ENCODE results near the gene RUVBL1. TPM values are rescaled to one million over a fixed set of nuclear protein-coding genes. Genes with fewer than 3 reads are reported as not detected.

Gene RUVBL1
- total and polyA plus RNA-seq, 4 donors, result 13.3 to 23.1 (median 13.9) TPM

- H3K27ac ChIP-seq (ENCODE audit: low read depth in 1 of 2, low read length in 2 of 2), result no peak overlapping the region
- 68% methylated on average over 4 of the region's 4 CpGs for WGBS
- H3K27me3 ChIP-seq (ENCODE audit: control insufficient read depth in 4 of 4, insufficient read depth in 4 of 4, low read length in 3 of 4), result no peaks in the 10 kb centered on the region
- no peak overlapping the region for H3K9ac ChIP-seq (ENCODE audit: low read depth in 1 of 2, low read length in 2 of 2)
- H3K36me3 ChIP-seq (ENCODE audit: control insufficient read depth in 4 of 4, insufficient read depth in 3 of 4, low read depth in 1 of 4, low read length in 3 of 4), result peaks cover 0 to 5% (median under 1%) of the 10 kb centered on the region in 4 donors
- H3K4me1 ChIP-seq (ENCODE audit: control insufficient read depth in 4 of 4, insufficient read depth in 4 of 4, low read length in 3 of 4), result no peaks in the 10 kb centered on the region
- no peak overlapping the region for H3K4me3 ChIP-seq (ENCODE audit: low read depth in 1 of 3, low read length in 3 of 3)
- no peaks in the 10 kb centered on the region for H3K9me3 ChIP-seq (ENCODE audit: control insufficient read depth in 4 of 4, low read length in 3 of 4)
- peak; percentile 30 for DNase-seq (ENCODE audit: low spot score)
- TF ChIP-seq CTCF (IDR thresholded peaks at IDR 0.05; ENCODE audit: low read depth, low read length, missing input control) (no peak), TAF1 (conservative IDR thresholded peaks at IDR 0.05) (no peak), JUND (IDR thresholded peaks at IDR 0.05) (no peak), GABPA (IDR thresholded peaks at IDR 0.05 in 1 of 2, conservative IDR thresholded peaks at IDR 0.05 in 1 of 2) (no peak), HNF4A (conservative IDR thresholded peaks at IDR 0.05) (no peak), RXRA (IDR thresholded peaks at IDR 0.05) (no peak), HNF4G (IDR thresholded peaks at IDR 0.05) (no peak), FOXA1 (IDR thresholded peaks at IDR 0.05) (no peak)
These were observed 19.9 kb upstream of the RUVBL1 start for GRCh38 chr3:128143496-128143895.

GRCh38 chr3:128133273-128133883, 9.8 kb upstream of the RUVBL1 start:
- H3K4me1 ChIP-seq (ENCODE audit: control insufficient read depth in 4 of 4, insufficient read depth in 4 of 4, low read length in 3 of 4), result peaks cover 0 to 10% (median 4%) of the 10 kb centered on the region in 4 donors
- H3K27ac ChIP-seq (ENCODE audit: low read depth in 1 of 2, low read length in 2 of 2), result no peak overlapping the region
- H3K4me3 ChIP-seq (ENCODE audit: low read depth in 1 of 3, low read length in 3 of 3), result no peak overlapping the region
- no peaks in the 10 kb centered on the region for H3K36me3 ChIP-seq (ENCODE audit: control insufficient read depth in 4 of 4, insufficient read depth in 3 of 4, low read depth in 1 of 4, low read length in 3 of 4)
- no peaks in the 10 kb centered on the region for H3K27me3 ChIP-seq (ENCODE audit: control insufficient read depth in 4 of 4, insufficient read depth in 4 of 4, low read length in 3 of 4)
- TF ChIP-seq EGR1 (IDR thresholded peaks at IDR 0.05; ENCODE audit: low read depth in 2 of 2), result no peak
- no peak for TF ChIP-seq YY1 (IDR thresholded peaks at IDR 0.05)
- TF ChIP-seq CTCF (IDR thresholded peaks at IDR 0.05; ENCODE audit: low read depth, low read length, missing input control), result peak; percentile 74
- TF ChIP-seq NR2F2 (IDR thresholded peaks at IDR 0.05), result no peak
- TF ChIP-seq, protein P1, sequence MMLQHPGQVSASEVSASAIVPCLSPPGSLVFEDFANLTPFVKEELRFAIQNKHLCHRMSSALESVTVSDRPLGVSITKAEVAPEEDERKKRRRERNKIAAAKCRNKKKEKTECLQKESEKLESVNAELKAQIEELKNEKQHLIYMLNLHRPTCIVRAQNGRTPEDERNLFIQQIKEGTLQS (IDR thresholded peaks at IDR 0.05), result no peak
- TF ChIP-seq GABPA (IDR thresholded peaks at IDR 0.05 in 1 of 2, conservative IDR thresholded peaks at IDR 0.05 in 1 of 2), result no peak
- TF ChIP-seq RAD21 (IDR thresholded peaks at IDR 0.05), result peak; percentile 87 to 88
- TF ChIP-seq, protein P2, sequence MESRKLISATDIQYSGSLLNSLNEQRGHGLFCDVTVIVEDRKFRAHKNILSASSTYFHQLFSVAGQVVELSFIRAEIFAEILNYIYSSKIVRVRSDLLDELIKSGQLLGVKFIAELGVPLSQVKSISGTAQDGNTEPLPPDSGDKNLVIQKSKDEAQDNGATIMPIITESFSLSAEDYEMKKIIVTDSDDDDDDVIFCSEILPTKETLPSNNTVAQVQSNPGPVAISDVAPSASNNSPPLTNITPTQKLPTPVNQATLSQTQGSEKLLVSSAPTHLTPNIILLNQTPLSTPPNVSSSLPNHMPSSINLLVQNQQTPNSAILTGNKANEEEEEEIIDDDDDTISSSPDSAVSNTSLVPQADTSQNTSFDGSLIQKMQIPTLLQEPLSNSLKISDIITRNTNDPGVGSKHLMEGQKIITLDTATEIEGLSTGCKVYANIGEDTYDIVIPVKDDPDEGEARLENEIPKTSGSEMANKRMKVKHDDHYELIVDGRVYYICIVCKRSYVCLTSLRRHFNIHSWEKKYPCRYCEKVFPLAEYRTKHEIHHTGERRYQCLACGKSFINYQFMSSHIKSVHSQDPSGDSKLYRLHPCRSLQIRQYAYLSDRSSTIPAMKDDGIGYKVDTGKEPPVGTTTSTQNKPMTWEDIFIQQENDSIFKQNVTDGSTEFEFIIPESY (IDR thresholded peaks at IDR 0.05), result no peak
- peak in 1 of 2 donors; percentile 4 for TF ChIP-seq RXRA (IDR thresholded peaks at IDR 0.05)
- no peak for TF ChIP-seq HNF4A (conservative IDR thresholded peaks at IDR 0.05)
- TF ChIP-seq, protein P3, sequence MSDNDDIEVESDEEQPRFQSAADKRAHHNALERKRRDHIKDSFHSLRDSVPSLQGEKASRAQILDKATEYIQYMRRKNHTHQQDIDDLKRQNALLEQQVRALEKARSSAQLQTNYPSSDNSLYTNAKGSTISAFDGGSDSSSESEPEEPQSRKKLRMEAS (IDR thresholded peaks at IDR 0.05), result no peak
- TF ChIP-seq JUND (IDR thresholded peaks at IDR 0.05), result no peak
- TF ChIP-seq FOXA1 (IDR thresholded peaks at IDR 0.05), result no peak
- TF ChIP-seq SP1 (IDR thresholded peaks at IDR 0.05), result no peak
- TF ChIP-seq FOXA2 (IDR thresholded peaks at IDR 0.05), result no peak
- no peak for TF ChIP-seq TAF1 (conservative IDR thresholded peaks at IDR 0.05)
- TF ChIP-seq HNF4G (IDR thresholded peaks at IDR 0.05), result no peak
- TF ChIP-seq, protein P4, sequence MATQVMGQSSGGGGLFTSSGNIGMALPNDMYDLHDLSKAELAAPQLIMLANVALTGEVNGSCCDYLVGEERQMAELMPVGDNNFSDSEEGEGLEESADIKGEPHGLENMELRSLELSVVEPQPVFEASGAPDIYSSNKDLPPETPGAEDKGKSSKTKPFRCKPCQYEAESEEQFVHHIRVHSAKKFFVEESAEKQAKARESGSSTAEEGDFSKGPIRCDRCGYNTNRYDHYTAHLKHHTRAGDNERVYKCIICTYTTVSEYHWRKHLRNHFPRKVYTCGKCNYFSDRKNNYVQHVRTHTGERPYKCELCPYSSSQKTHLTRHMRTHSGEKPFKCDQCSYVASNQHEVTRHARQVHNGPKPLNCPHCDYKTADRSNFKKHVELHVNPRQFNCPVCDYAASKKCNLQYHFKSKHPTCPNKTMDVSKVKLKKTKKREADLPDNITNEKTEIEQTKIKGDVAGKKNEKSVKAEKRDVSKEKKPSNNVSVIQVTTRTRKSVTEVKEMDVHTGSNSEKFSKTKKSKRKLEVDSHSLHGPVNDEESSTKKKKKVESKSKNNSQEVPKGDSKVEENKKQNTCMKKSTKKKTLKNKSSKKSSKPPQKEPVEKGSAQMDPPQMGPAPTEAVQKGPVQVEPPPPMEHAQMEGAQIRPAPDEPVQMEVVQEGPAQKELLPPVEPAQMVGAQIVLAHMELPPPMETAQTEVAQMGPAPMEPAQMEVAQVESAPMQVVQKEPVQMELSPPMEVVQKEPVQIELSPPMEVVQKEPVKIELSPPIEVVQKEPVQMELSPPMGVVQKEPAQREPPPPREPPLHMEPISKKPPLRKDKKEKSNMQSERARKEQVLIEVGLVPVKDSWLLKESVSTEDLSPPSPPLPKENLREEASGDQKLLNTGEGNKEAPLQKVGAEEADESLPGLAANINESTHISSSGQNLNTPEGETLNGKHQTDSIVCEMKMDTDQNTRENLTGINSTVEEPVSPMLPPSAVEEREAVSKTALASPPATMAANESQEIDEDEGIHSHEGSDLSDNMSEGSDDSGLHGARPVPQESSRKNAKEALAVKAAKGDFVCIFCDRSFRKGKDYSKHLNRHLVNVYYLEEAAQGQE (IDR thresholded peaks at IDR 0.05), result no peak
- 68% methylated on average over 3 of the region's 3 CpGs for WGBS
- peak; percentile 62 for DNase-seq (ENCODE audit: low spot score)
- peaks cover 0 to 6% (median 0%) of the 10 kb centered on the region in 4 donors for H3K9me3 ChIP-seq (ENCODE audit: control insufficient read depth in 4 of 4, low read length in 3 of 4)
- no peak overlapping the region for H3K9ac ChIP-seq (ENCODE audit: low read depth in 1 of 2, low read length in 2 of 2)

Measured in liver (tissue), 9 donors.